Choroid plexus epithelial cell (primary cell): ENCODE data around the gene NPTX1.

Source experiments
- DNase-seq: peaks from one replicate; pipeline ENCODE4 v3.0.0-alpha.2; 2010; ENCODE audit warnings: low read depth
- H3K4me3 ChIP-seq: 2 replicates; pipeline ENCODE4 v1.5.1; 2011; ENCODE audit warnings: low read depth, mild to moderate bottlenecking, control low read depth, low read length, moderate library complexity
- TF ChIP-seq, protein P1 (sequence below): conservative IDR thresholded peaks from 2 replicates; pipeline ENCODE4 v1.5.1; 2011; ENCODE audit warnings: low read depth, mild to moderate bottlenecking, control low read depth, inconsistent platforms, low read length, moderate library complexity

The NPTX1 gene

DNA sequence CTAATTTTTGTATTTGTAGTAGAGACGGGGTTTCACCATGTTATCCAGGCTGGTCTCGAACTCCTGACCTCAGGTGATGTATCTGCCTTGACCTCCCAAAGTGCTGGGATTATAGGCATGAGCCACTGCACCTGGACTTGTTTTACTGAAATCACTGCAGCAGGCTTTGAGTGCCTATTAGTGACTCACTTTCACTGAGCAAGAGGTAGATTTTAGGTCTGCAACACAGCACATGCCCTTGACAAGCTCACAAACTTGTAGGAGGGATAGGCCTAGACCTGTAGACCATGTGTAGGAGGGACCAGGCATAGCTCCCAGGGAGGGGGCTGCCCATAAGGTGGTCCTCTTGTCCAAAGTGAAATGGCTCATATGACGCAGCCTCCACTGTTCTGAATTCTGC lies 41.2 kb upstream of the NPTX1 start:
- no peak overlapping the region for H3K4me3 ChIP-seq
- TF ChIP-seq, protein P1, sequence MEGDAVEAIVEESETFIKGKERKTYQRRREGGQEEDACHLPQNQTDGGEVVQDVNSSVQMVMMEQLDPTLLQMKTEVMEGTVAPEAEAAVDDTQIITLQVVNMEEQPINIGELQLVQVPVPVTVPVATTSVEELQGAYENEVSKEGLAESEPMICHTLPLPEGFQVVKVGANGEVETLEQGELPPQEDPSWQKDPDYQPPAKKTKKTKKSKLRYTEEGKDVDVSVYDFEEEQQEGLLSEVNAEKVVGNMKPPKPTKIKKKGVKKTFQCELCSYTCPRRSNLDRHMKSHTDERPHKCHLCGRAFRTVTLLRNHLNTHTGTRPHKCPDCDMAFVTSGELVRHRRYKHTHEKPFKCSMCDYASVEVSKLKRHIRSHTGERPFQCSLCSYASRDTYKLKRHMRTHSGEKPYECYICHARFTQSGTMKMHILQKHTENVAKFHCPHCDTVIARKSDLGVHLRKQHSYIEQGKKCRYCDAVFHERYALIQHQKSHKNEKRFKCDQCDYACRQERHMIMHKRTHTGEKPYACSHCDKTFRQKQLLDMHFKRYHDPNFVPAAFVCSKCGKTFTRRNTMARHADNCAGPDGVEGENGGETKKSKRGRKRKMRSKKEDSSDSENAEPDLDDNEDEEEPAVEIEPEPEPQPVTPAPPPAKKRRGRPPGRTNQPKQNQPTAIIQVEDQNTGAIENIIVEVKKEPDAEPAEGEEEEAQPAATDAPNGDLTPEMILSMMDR, result no peak
- DNase-seq, result no peak

DNA sequence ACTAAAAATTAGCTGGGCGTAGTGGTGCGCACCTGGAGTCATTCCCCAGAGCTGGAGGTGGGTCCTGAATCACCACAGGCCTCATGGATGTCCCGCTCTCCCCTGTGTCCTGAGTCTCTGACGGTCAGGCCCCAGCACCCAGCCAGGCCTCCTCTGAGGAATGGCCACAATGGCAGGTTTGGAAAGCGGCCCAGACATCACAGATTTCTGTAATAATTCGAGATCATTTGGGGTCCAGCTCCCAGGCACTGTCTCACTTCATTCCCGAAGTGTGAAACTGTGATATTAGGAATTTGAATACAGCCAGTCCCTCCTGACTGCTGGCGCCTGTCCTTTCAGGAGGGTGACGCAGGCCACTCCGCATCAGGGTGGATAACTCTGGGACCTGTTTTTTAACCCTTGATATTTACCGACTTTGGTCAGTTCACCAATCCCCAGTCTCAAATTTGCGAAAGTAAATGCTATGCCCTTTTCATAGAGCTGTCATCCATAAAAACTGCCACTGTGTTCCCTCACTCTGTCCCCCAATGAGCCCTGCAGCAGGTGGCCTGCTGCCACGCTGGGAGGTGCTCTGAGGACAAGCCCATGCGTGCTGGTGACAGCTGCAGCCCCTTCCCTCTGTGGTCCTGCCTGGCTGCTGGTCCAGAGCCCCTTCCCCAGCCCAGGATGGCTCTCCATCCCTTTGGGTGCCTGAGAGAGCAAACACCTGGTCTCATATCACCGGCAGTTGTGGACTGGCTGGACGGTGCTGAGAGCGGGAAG lies 39.9 kb upstream of the NPTX1 start:
- no peak overlapping the region for H3K4me3 ChIP-seq
- TF ChIP-seq, protein P1, result no peak
- no peak for DNase-seq

DNA sequence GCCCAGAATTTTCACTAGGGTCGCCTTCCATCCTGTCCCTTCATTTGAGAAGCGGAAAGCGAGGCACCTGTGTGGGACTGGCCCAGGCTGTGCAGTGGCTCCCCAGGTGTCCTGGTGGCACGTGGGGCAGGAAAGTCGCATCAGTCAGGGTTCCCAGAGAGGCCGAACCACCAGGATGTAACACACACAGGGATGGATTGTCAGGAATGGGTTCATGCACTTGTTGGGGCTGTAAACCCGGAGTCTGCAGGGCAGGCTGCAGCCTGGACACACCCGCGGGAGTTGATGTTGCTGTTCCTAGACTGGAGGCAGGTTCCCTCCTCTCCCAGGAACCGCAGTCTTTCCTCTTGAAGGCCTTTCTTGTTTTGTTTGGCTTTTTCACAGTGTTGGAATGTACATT lies 37.5 kb upstream of the NPTX1 start:
- no peak overlapping the region for H3K4me3 ChIP-seq
- DNase-seq, result peak; percentile 85
- TF ChIP-seq, protein P1, result no peak

DNA sequence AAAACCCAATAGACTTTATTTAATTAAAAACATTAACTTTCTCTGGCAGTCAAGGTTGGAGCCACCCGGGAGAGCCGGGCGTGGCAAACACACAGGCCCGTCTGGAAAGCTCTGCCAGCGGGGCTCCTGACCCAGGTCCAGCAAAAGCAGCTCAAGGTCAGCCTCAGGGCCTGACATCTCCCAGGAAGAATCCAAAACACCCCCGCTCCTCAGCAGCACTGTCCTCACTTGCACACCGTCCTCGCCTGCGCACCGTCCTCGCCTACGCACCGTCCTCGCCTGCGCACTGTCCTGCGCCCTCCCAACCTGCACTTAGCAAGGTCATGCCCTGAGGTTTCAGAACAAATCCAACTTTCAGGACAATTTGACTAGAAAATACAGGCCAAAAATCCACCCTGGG lies 36.8 kb upstream of the NPTX1 start:
- TF ChIP-seq, protein P1, result no peak
- no peak overlapping the region for H3K4me3 ChIP-seq
- no peak for DNase-seq

DNA sequence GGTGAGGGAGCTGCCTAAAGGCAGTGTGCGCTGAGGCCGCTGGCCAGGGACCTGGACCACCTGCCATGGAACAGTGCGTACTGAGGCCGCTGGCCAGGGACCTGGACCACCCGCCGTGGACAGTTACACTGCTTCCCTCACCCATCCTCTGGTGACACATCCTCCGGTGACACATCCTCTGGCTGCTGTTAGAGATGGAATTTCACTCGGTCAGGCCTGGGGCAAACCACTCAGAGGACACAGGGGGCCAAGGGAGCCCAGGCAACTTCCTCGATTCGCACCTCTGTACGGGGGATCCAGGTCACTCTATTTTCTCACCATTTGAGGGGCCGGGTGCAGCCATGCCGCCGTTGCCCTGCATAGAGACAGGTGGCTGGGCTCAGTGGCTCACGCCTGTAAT lies 35.8 kb upstream of the NPTX1 start:
- DNase-seq, result peak; percentile 53
- TF ChIP-seq, protein P1, result no peak
- no peak overlapping the region for H3K4me3 ChIP-seq

DNA sequence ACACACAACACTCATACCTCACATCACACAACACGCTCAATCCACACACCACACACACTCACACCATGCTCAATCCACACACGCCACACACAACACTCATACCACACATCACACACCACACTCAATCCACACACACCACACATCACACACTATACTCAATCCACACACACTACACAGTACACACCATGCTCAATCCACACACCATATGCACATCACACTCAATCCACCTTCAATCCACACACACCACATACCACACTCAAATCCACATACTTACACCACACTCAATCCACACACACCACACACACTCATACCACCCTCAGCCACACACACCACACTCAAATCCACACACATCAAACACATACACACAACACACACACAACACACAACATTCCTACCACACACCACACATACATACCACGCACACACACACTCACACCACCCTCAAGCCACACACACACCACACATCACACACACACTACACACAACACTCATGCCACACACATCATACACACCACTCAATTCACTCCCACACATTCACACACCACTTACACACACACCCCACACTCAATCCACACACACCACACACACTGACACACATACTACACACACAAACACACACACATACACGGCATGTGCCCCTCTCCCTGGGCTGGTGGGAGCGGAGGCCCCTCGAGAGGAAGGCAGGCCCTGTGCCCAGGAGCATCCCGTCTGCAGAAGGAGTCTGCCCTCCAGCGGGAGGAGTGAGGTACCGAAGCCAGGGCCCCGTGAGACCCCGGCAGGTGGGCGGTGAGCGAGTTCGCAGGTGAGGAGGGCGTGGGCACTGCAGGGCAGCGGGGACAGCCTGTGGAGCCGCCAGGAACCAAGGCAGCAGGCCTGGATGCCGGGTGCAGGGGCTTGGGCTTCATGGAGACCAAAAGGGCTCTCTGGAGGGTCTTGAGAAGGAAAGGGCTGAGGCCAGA lies 35.1 kb upstream of the NPTX1 start:
- H3K4me3 ChIP-seq, result no peak overlapping the region
- DNase-seq, result no peak
- TF ChIP-seq, protein P1, result no peak
